Testis (tissue), 3 donors: ENCODE results near the gene SLC25A20. TPM values are rescaled to one million over a fixed set of nuclear protein-coding genes. Genes with fewer than 3 reads are reported as not detected.

Source experiments
- DNase-seq: peaks from one replicate; pipeline ENCODE4 v3.0.0-alpha.2; 2019
- H3K27ac ChIP-seq, 2 donors: fragments of 200-600 bp; sonication (generic); one replicate each; pipeline ENCODE4 v1.5.1; 2019
- H3K27me3 ChIP-seq: fragments of 200-600 bp; sonication (generic); one replicate; pipeline ENCODE4 v1.5.1; 2019
- H3K36me3 ChIP-seq: fragments of 200-600 bp; sonication (generic); one replicate; pipeline ENCODE4 v1.5.1; 2017; ENCODE audit warnings: low read depth; ENCODE audit errors: missing control alignments
- H3K4me1 ChIP-seq: fragments of 200-600 bp; sonication (generic); one replicate; pipeline ENCODE4 v1.5.1; 2019
- H3K4me3 ChIP-seq, 2 donors: fragments of 200-600 bp; sonication (generic); one replicate each; pipeline ENCODE4 v1.5.1; 2017 to 2019
- H3K9me3 ChIP-seq: fragments of 200-600 bp; sonication (generic); one replicate; pipeline ENCODE4 v1.5.1; 2017
- POLR2A ChIP-seq: fragments of 450-650 bp; IDR thresholded peaks from one replicate; pipeline ENCODE4 v1.6.1; 2017; ENCODE audit warnings: antibody characterized with exemption, mild to moderate bottlenecking, moderate library complexity
- WGBS, 2 donors: methylation state at CpG; one replicate each; pipeline ENCODE4 v1.1.5; 2018; 5-methylcytosine and 5-hydroxymethylcytosine counted together
- intact Hi-C: fragments of 100-400 bp; cut with DNase I; formaldehyde crosslinking; loops from one replicate; pipeline ENCODE4 v1.15.1; 2023; ENCODE audit warnings: low total_unique reads
- polyA plus RNA-seq: library from polyadenylated mRNA; stranded (reverse); fragments of 350-450 nt; fragmentation: Illumina TruSeq; extraction: RNeasy Lipid Tissue Mini Kit (QIAGEN cat#74804); gene quantifications from one replicate; pipeline ENCODE4 v1.2.3, GENCODE V29; 2014; ENCODE audit warnings: low read depth, low replicate concordance; ENCODE audit not compliant: insufficient read depth
- total RNA-seq, 2 donors: library from RNA; depleted of rRNA; stranded (reverse); fragments of >200 nt; gene quantifications; one replicate each; pipeline ENCODE4 v1.2.3, GENCODE V29; 2016
- TF ChIP-seq, protein P1 (sequence below), 3 experiments: fragments of 450-650 bp in 2 of 3; fragments of 200-600 bp in 1 of 3; sonication (generic) in 1 of 3; IDR thresholded peaks; one replicate each; pipeline ENCODE4 v1.5.1; 2016 to 2019; ENCODE audit warnings: antibody characterized with exemption in 3 of 3, mild to moderate bottlenecking in 2 of 3, moderate library complexity in 1 of 3

Gene SLC25A20
- total and polyA plus RNA-seq, 3 donors from 2014 or later: 13.0 to 19.6 (median 15.7) TPM

DNA sequence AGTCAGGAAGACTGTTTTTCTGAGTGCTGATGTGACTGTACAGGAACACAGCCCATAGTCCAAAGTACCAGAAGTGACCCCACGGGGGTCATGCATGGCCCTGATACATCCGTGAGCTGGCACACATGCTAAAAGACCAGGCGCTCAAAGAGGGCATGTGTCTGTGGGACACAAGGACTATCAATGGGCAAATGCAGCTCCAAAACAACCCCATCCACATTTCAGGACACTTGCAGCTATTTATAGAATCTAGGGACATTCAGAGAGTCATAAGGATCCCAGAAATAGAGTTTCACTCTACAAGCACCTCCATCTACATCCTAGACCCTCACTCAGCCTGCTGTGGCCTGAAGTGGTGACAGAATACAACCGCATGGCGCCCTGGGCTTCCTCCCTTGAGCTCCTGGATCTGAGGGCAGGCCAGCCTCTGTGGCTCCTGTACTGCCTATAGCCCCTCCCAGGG is 17.0 kb downstream of the SLC25A20 start:
- Histone ChIP-seq H3K27me3 (no peaks in the 10 kb centered on the region), H3K27ac (no peak overlapping the region), H3K4me3 (no peak overlapping the region), H3K9me3 (no peaks in the 10 kb centered on the region), H3K4me1 (no peaks in the 10 kb centered on the region), H3K36me3 (no peaks in the 10 kb centered on the region)
- TF ChIP-seq, protein P1, sequence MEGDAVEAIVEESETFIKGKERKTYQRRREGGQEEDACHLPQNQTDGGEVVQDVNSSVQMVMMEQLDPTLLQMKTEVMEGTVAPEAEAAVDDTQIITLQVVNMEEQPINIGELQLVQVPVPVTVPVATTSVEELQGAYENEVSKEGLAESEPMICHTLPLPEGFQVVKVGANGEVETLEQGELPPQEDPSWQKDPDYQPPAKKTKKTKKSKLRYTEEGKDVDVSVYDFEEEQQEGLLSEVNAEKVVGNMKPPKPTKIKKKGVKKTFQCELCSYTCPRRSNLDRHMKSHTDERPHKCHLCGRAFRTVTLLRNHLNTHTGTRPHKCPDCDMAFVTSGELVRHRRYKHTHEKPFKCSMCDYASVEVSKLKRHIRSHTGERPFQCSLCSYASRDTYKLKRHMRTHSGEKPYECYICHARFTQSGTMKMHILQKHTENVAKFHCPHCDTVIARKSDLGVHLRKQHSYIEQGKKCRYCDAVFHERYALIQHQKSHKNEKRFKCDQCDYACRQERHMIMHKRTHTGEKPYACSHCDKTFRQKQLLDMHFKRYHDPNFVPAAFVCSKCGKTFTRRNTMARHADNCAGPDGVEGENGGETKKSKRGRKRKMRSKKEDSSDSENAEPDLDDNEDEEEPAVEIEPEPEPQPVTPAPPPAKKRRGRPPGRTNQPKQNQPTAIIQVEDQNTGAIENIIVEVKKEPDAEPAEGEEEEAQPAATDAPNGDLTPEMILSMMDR (IDR thresholded peaks at IDR 0.05): no peak
- TF ChIP-seq POLR2A: no peak
- DNase-seq: no peak
- 93 to 95% methylated on average over 4 to 5 of the region's 5 CpGs for WGBS, 2 donors
- intact Hi-C loops: no loop called here

DNA sequence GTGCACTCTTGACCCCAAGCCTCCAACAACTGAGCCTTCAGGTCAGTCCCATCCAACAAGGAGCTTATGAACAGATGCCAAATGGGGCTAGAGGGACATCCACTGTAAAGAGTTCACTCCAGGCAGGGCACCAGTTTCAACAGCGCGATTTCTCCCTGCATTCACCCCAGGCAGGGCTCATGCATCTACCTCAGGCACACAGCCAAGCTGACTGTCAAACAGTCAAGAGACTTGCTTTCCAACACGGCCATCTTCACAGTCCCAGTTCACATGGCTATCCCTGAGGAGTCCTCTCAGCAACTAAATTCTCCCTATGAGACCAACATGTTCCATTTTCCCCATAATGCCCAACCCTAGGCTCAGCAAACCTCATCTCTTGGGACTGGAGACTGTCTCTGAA is 17.7 kb downstream of the SLC25A20 start:
- intact Hi-C loops: no loop called here
- no peak for DNase-seq
- Histone ChIP-seq H3K27ac (no peak overlapping the region), H3K9me3 (no peaks in the 10 kb centered on the region), H3K4me3 (no peak overlapping the region), H3K4me1 (no peaks in the 10 kb centered on the region), H3K36me3 (no peaks in the 10 kb centered on the region), H3K27me3 (no peaks in the 10 kb centered on the region)
- TF ChIP-seq, protein P1 (IDR thresholded peaks at IDR 0.05): no peak
- no peak for TF ChIP-seq POLR2A
- WGBS, 2 donors: 91 to 93% methylated on average over 3 of the region's 3 CpGs

DNA sequence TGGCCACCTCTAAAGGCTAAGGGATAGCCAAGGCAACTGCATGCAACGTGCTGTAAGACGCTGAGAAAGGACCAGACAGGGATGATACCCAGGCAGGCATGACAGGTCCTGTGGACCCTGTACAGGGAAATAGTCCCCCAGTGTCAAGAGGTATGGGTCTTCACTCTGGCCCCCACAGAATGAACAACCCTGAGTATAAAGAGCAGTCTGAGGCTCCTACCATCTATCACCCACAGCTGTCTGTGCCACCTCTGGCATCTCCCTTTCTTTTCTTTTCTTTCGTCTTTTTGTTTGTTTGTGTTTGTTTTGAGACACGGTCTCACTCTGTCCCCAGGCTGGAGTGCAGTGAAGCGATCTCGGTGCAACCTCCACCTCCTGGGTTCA is 18.7 kb downstream of the SLC25A20 start:
- Histone ChIP-seq H3K27me3 (no peaks in the 10 kb centered on the region), H3K4me1 (no peaks in the 10 kb centered on the region), H3K36me3 (no peaks in the 10 kb centered on the region), H3K9me3 (no peaks in the 10 kb centered on the region), H3K27ac (no peak overlapping the region), H3K4me3 (no peak overlapping the region)
- intact Hi-C loops: no loop called here
- WGBS, 2 donors: 92 to 97% methylated on average over 6 of the region's 6 CpGs
- no peak for DNase-seq
- TF ChIP-seq, protein P1 (IDR thresholded peaks at IDR 0.05): no peak
- no peak for TF ChIP-seq POLR2A

DNA sequence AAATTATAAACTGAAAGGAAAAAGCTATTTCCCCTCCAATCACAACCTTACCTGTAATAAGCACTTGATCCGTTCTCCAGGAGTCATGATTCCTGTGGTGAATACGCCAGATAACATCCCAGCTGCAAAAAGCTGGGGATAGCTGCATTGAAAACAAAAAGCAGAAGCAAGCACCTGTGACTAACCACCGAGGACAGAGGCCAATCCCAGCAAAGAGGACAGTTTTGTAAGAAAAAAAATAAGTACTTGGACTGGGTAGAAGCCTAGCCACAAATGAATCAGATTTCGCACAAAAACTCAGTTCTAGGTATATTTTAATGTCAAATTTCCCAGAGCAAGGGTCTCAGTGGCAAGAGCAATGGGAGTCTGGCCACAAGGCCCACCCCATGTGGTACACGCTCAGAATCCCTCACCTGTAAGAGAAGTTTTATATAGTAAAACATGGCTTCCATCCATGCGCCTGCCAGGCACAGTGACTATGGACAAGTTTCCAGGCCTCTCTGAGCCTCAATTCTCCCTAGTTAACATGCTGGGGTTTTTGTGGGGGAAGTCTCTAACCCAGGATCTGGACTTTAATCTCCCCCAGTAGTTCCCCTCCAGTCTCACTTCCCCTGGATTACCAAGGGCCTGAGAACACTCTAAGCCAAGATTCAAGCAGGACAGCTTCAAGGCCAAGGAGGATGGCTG is 19.2 kb downstream of the SLC25A20 start:
- no peaks in the 10 kb centered on the region for H3K4me1 ChIP-seq
- no peaks in the 10 kb centered on the region for H3K9me3 ChIP-seq
- intact Hi-C loops: no loop called here
- no peaks in the 10 kb centered on the region for H3K36me3 ChIP-seq
- H3K4me3 ChIP-seq: no peak overlapping the region
- DNase-seq: no peak
- H3K27ac ChIP-seq: no peak overlapping the region
- TF ChIP-seq, protein P1 (IDR thresholded peaks at IDR 0.05): no peak
- no peak for TF ChIP-seq POLR2A
- no peaks in the 10 kb centered on the region for H3K27me3 ChIP-seq
- WGBS, 2 donors: 87 to 88% methylated on average over 6 of the region's 6 CpGs

DNA sequence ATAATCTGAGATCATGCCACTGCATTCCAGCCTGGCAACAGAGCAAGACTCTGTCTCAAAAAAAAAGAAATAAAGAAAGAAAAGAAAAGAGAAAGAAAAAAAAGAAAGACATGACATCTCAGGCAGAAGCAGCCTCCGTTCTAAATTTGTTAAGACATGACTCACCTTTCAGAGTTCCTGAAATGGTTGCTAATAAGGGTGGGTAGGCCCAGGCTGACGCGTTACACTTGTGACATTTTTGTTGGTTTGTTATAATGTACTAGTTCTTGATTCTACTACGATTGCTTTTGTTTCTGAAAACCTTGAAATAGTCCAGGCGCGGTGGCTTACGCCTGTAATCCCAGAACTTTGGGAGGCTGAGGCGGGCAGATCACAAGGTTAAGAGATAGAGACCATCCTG is 21.0 kb downstream of the SLC25A20 start:
- no peaks in the 10 kb centered on the region for H3K9me3 ChIP-seq
- no peak for DNase-seq
- TF ChIP-seq, protein P1 (IDR thresholded peaks at IDR 0.05): no peak
- intact Hi-C loops: no loop called here
- H3K27ac ChIP-seq: no peak overlapping the region
- 91 to 92% methylated on average over 8 of the region's 8 CpGs for WGBS, 2 donors
- H3K27me3 ChIP-seq: no peaks in the 10 kb centered on the region
- no peaks in the 10 kb centered on the region for H3K4me1 ChIP-seq
- H3K36me3 ChIP-seq: no peaks in the 10 kb centered on the region
- no peak overlapping the region for H3K4me3 ChIP-seq
